CD8-positive, alpha-beta memory T cell (primary cell): Measurements from ENCODE around the gene CLPSL1. TPM values are rescaled to one million over a fixed set of nuclear protein-coding genes. Genes with fewer than 3 reads are reported as not detected.

Source experiments
- CTCF ChIA-PET: fragments of 350-600 bp; sonication (Branson Sonifier 250); formaldehyde crosslinking; loops from one replicate; lab custom pipeline; 2021; ENCODE audit warnings: antibody characterized with exemption; lab: Charles Lee
- POLR2A ChIA-PET: fragments of 350-600 bp; sonication (Branson Sonifier 250); formaldehyde crosslinking; loops from one replicate; lab custom pipeline; 2021; ENCODE audit warnings: antibody characterized with exemption; lab: Charles Lee
- DNase-seq, 5 donors: peaks; one replicate each; pipeline versions ENCODE4 v3.0.0 to v3.0.0-alpha.2; 2020 to 2022; ENCODE audit warnings: mixed read lengths in 1 of 5
- H3K27ac ChIP-seq: one replicate; pipeline ENCODE4 v1.7.0; 2013; ENCODE audit warnings: low read depth, mild to moderate bottlenecking, low read length, moderate library complexity
- H3K27me3 ChIP-seq: 2 replicates; pipeline ENCODE4 v1.7.0; 2013; ENCODE audit warnings: low read length, mild to moderate bottlenecking; ENCODE audit not compliant: insufficient read depth, poor library complexity, severe bottlenecking
- H3K36me3 ChIP-seq: 2 replicates; pipeline ENCODE4 v1.7.0; 2013; ENCODE audit warnings: mild to moderate bottlenecking, low read length, moderate library complexity; ENCODE audit not compliant: insufficient read depth
- H3K4me1 ChIP-seq: 2 replicates; pipeline ENCODE4 v1.7.0; 2013; ENCODE audit warnings: mild to moderate bottlenecking, low read length, moderate library complexity; ENCODE audit not compliant: insufficient read depth
- H3K4me3 ChIP-seq: 2 replicates; pipeline ENCODE4 v1.7.0; 2013; ENCODE audit warnings: mild to moderate bottlenecking, low read length
- H3K9me3 ChIP-seq: 2 replicates; pipeline ENCODE4 v1.7.0; 2013; ENCODE audit warnings: mild to moderate bottlenecking, low read length
- H3K27ac Mint-ChIP-seq, 8 donors: one replicate each; pipeline ENCODE4 v1.8.0; 2020 to 2021; ENCODE audit warnings: mixed read lengths in 8 of 8, mild to moderate bottlenecking in 6 of 8, inconsistent platforms in 3 of 8, moderate library complexity in 3 of 8
- H3K27me3 Mint-ChIP-seq, 2 donors: one replicate each; pipeline ENCODE4 v1.8.0; 2020 to 2021; ENCODE audit warnings: mixed read lengths in 2 of 2, mild to moderate bottlenecking in 1 of 2, moderate library complexity in 1 of 2
- H3K36me3 Mint-ChIP-seq, 3 donors: one replicate each; pipeline ENCODE4 v1.8.0; 2020 to 2021; ENCODE audit warnings: mixed read lengths in 3 of 3, inconsistent platforms in 1 of 3, mild to moderate bottlenecking in 1 of 3
- H3K4me1 Mint-ChIP-seq, 3 donors: one replicate each; pipeline ENCODE4 v1.8.0; 2020 to 2021; ENCODE audit warnings: mixed read lengths in 3 of 3, inconsistent platforms in 1 of 3, mild to moderate bottlenecking in 1 of 3
- H3K4me3 Mint-ChIP-seq, 7 donors: one replicate each; pipeline ENCODE4 v1.8.0; 2020 to 2021; ENCODE audit warnings: mixed read lengths in 7 of 7, mild to moderate bottlenecking in 6 of 7, moderate library complexity in 4 of 7, inconsistent platforms in 2 of 7
- H3K9me3 Mint-ChIP-seq, 5 donors: one replicate each; pipeline ENCODE4 v1.8.0; 2020 to 2022; ENCODE audit warnings: mixed read lengths in 5 of 5, mild to moderate bottlenecking in 3 of 5, moderate library complexity in 2 of 5, inconsistent platforms in 1 of 5
- polyA plus RNA-seq: library from polyadenylated mRNA; unstranded; fragments of 300-500 nt; fragmentation: Illumina TruSeq; gene quantifications from one replicate; pipeline ENCODE4 v1.2.3, GENCODE V29; 2021
- total RNA-seq, 2 experiments: library from RNA; stranded (reverse); gene quantifications; one replicate each; pipeline ENCODE4 v1.2.3, GENCODE V29; 2021

Gene CLPSL1
- total and polyA plus RNA-seq, 3 experiments from 2014 or later, result not detected

DNA sequence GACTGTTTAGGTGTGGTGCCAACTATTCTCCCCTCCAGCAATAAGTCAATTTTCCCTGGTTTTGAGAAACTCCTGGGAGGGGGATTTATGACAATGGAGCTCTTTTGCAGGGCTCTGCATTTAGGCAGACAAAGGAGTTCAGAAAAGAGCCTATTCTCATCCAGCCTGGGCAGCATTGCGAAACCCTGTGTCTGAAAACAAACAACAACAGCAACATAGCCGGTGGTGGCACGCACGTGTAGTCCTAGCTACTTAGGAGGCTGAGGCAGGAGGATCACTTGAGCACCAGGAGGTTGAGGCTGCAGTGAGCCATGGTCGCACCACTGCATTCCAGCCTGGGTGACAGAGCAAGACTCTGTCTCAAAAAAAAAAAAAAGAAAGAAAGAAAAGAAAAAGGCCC is 9.9 kb downstream of the CLPSL1 start:
- H3K27me3 Mint-ChIP-seq, result peaks cover 22 to 49% of the 10 kb centered on the region in 2 donors
- ChIA-PET CTCF (no interaction called here), POLR2A (no interaction called here)
- no peaks in the 10 kb centered on the region for H3K9me3 ChIP-seq
- no peaks in the 10 kb centered on the region for H3K4me1 Mint-ChIP-seq
- H3K9me3 Mint-ChIP-seq, result no peaks in the 10 kb centered on the region
- no peak for DNase-seq
- no peaks in the 10 kb centered on the region for H3K4me1 ChIP-seq
- H3K27ac ChIP-seq, result no peak overlapping the region
- H3K36me3 Mint-ChIP-seq, result peaks cover 0 to 2% (median 0%) of the 10 kb centered on the region in 3 donors
- no peaks in the 10 kb centered on the region for H3K36me3 ChIP-seq
- H3K4me3 Mint-ChIP-seq, result no peak overlapping the region
- H3K27ac Mint-ChIP-seq, result no peak overlapping the region
- H3K4me3 ChIP-seq, result no peak overlapping the region
- peaks cover 23% of the 10 kb centered on the region for H3K27me3 ChIP-seq

DNA sequence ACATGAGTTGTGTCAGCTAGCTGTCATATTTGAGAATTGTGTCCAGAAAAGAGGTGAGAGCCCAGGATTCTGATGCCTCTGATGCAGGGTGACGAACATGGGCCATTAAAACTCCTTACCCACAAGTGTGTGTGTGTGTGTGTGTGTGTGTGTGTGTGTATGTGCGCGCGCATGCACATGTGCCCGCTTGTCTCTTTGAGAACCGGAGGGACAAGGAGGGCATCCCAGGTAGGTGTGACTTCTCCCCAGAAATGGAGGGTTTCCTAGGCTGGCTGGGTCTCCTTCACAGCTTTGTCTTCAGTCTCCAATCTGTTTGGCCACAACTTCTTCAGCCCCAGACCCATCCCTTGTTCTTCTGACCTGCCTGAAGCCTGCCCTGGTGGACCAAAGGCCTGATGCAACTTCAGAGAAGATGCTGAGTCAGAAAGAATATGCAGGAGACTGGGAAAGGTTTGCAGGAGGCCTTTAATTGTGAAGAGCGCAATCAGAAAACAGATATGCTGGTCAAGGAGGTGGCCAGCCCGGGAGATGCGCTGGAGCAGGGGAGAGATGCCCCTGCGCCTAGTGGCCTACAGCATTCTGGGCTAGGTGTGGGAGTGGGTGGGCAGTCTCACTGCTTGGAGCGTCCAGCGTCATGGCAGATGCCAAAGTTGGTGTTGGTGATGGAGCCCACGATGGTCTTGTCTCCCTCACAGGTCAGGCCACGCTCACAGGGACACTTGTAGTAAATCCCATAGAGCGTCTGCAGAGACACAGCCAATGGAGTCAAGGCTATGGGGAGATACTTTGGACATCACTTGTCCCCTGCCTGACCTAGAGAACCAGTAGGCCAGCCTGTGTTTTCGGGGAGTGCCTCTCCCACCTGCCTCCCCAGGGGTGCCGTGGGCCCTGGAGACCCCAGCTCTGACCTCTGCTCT is 14.0 kb downstream of the CLPSL1 start:
- no peak overlapping the region for H3K27ac ChIP-seq
- POLR2A ChIA-PET, result no interaction called here
- Mint-ChIP-seq H3K9me3 (no peaks in the 10 kb centered on the region), H3K36me3 (peaks cover 0 to 2% (median 0%) of the 10 kb centered on the region in 3 donors), H3K4me3 (no peak overlapping the region), H3K4me1 (no peaks in the 10 kb centered on the region), H3K27me3 (peaks cover 13 to 25% of the 10 kb centered on the region in 2 donors), H3K27ac (no peak overlapping the region)
- no peaks in the 10 kb centered on the region for H3K4me1 ChIP-seq
- H3K36me3 ChIP-seq, result no peaks in the 10 kb centered on the region
- CTCF ChIA-PET, result interaction anchor here (1.7 kb wide), 1 partner anchor 546 kb away, joined by 3 read pairs; no protein-coding TSS in a partner anchor
- H3K9me3 ChIP-seq, result no peaks in the 10 kb centered on the region
- H3K27me3 ChIP-seq, result peaks cover 11% of the 10 kb centered on the region
- H3K4me3 ChIP-seq, result no peak overlapping the region
- DNase-seq, result no peak

GRCh38 chr6:35795453-35796071 is 14.7 kb downstream of the CLPSL1 start:
- no peaks in the 10 kb centered on the region for H3K36me3 ChIP-seq
- H3K4me3 ChIP-seq, result no peak overlapping the region
- H3K27me3 ChIP-seq, result peaks cover 11% of the 10 kb centered on the region
- POLR2A ChIA-PET, result interaction anchor here (0.6 kb wide), 1 partner anchor 92 kb away, joined by 4 read pairs; no protein-coding TSS in a partner anchor
- H3K27ac Mint-ChIP-seq, result no peak overlapping the region
- no peaks in the 10 kb centered on the region for H3K9me3 Mint-ChIP-seq
- H3K4me1 ChIP-seq, result no peaks in the 10 kb centered on the region
- H3K4me3 Mint-ChIP-seq, result no peak overlapping the region
- peaks cover 13 to 21% of the 10 kb centered on the region in 2 donors for H3K27me3 Mint-ChIP-seq
- H3K27ac ChIP-seq, result no peak overlapping the region
- H3K4me1 Mint-ChIP-seq, result no peaks in the 10 kb centered on the region
- CTCF ChIA-PET, result no interaction called here
- H3K36me3 Mint-ChIP-seq, result no peaks in the 10 kb centered on the region
- H3K9me3 ChIP-seq, result no peaks in the 10 kb centered on the region
- DNase-seq, result no peak

GRCh38 chr6:35796236-35796635 is 15.4 kb downstream of the CLPSL1 start:
- ChIA-PET CTCF (no interaction called here), POLR2A (interaction anchor here (0.6 kb wide), 1 partner anchor 93 kb away, joined by 4 read pairs; no protein-coding TSS in a partner anchor)
- H3K36me3 ChIP-seq, result no peaks in the 10 kb centered on the region
- no peak overlapping the region for H3K27ac Mint-ChIP-seq
- no peak for DNase-seq
- H3K4me1 Mint-ChIP-seq, result no peaks in the 10 kb centered on the region
- H3K27ac ChIP-seq, result no peak overlapping the region
- H3K4me3 Mint-ChIP-seq, result no peak overlapping the region
- H3K27me3 ChIP-seq, result peaks cover 11% of the 10 kb centered on the region
- no peaks in the 10 kb centered on the region for H3K9me3 ChIP-seq
- no peaks in the 10 kb centered on the region for H3K4me1 ChIP-seq
- H3K9me3 Mint-ChIP-seq, result no peaks in the 10 kb centered on the region
- H3K36me3 Mint-ChIP-seq, result no peaks in the 10 kb centered on the region
- no peak overlapping the region for H3K4me3 ChIP-seq
- H3K27me3 Mint-ChIP-seq, result peaks cover 10 to 18% of the 10 kb centered on the region in 2 donors

DNA sequence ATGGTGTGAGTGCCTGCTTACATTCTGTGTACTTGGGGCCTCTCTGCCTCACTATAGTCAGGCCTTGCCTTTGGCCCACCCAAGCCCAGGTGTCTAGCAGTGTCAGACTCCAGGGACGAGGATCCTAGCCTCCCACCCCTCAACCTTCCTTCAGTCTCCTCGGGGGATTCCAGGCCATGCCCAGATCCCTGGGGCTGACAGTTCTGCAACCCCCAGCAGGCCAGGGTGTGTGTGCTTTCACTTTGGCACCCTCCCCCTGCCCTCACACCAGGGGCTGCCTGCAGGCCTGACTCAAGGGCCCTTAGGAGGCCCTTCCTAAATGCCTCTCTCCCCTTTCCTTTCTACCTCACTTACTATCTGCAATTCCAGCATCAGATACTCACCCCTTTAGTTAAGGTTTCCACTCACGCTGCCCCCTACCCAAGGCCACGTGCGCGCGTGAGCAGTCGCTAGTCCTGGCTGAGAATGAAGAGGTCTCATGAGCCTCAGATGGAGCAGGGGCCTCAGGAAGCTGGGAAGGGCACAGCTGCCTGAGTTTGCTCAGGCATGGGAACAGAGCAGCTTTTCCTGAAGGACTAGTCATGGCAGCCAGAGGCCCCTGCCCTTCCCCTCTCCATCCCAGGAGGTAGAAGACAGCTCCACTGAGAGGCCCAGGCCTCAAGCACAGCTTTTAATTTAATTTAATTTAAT is 17.2 kb downstream of the CLPSL1 start:
- ChIA-PET CTCF (no interaction called here), POLR2A (no interaction called here)
- no peak for DNase-seq
- Histone ChIP-seq H3K9me3 (no peaks in the 10 kb centered on the region), H3K4me1 (no peaks in the 10 kb centered on the region), H3K27ac (no peak overlapping the region), H3K27me3 (peaks cover 11% of the 10 kb centered on the region), H3K4me3 (no peak overlapping the region), H3K36me3 (no peaks in the 10 kb centered on the region)
- no peak overlapping the region for H3K4me3 Mint-ChIP-seq
- peaks cover 9 to 12% of the 10 kb centered on the region in 2 donors for H3K27me3 Mint-ChIP-seq
- no peaks in the 10 kb centered on the region for H3K36me3 Mint-ChIP-seq
- no peaks in the 10 kb centered on the region for H3K9me3 Mint-ChIP-seq
- H3K4me1 Mint-ChIP-seq, result no peaks in the 10 kb centered on the region
- no peak overlapping the region for H3K27ac Mint-ChIP-seq

- Mint-ChIP-seq H3K9me3 (no peaks in the 10 kb centered on the region), H3K27me3 (peaks cover 8 to 11% of the 10 kb centered on the region in 2 donors), H3K4me3 (no peak overlapping the region), H3K4me1 (no peaks in the 10 kb centered on the region), H3K27ac (no peak overlapping the region), H3K36me3 (no peaks in the 10 kb centered on the region)
- DNase-seq, result no peak
- Histone ChIP-seq H3K27ac (no peak overlapping the region), H3K36me3 (no peaks in the 10 kb centered on the region), H3K27me3 (peaks cover 11% of the 10 kb centered on the region), H3K4me1 (no peaks in the 10 kb centered on the region), H3K4me3 (no peak overlapping the region), H3K9me3 (no peaks in the 10 kb centered on the region)
- CTCF ChIA-PET, result no interaction called here
- POLR2A ChIA-PET, result no interaction called here
These were observed 17.9 kb downstream of the CLPSL1 start for GRCh38 chr6:35798706-35799105.

- Mint-ChIP-seq H3K4me1 (peaks cover 4 to 10% (median 5%) of the 10 kb centered on the region in 3 donors), H3K9me3 (peaks cover 0 to under 1% (median 0%) of the 10 kb centered on the region in 5 donors), H3K27ac (no peak overlapping the region), H3K36me3 (no peaks in the 10 kb centered on the region), H3K27me3 (peaks cover 5 to 16% of the 10 kb centered on the region in 2 donors), H3K4me3 (no peak overlapping the region)
- DNase-seq, result no peak
- POLR2A ChIA-PET, result no interaction called here
- Histone ChIP-seq H3K9me3 (no peaks in the 10 kb centered on the region), H3K36me3 (no peaks in the 10 kb centered on the region), H3K4me1 (no peaks in the 10 kb centered on the region), H3K27me3 (peaks cover 7% of the 10 kb centered on the region), H3K27ac (no peak overlapping the region), H3K4me3 (no peak overlapping the region)
- CTCF ChIA-PET, result no interaction called here
These were observed 20.3 kb downstream of the CLPSL1 start for GRCh38 chr6:35801148-35801547.
